NB4 (cell line): ENCODE measurements around the gene SLC18A3.

Experiments used
- MYC ChIP-seq: IDR thresholded peaks from 2 replicates; pipeline ENCODE4 v1.6.1; 2011; ENCODE audit warnings: low read depth, low read length
- POLR2A ChIP-seq: IDR thresholded peaks from 2 replicates; pipeline ENCODE4 v1.6.1; 2011; ENCODE audit warnings: mild to moderate bottlenecking; ENCODE audit not compliant: insufficient read length; ENCODE audit errors: extremely low read depth
- TF ChIP-seq, protein P1 (sequence below): IDR thresholded peaks from one replicate; pipeline ENCODE4 v1.5.1; 2012; ENCODE audit warnings: low read depth, low read length

GRCh38 chr10:49614242-49615198 is 4.4 kb downstream of the SLC18A3 start:
- TF ChIP-seq MYC = no peak
- TF ChIP-seq, protein P1, sequence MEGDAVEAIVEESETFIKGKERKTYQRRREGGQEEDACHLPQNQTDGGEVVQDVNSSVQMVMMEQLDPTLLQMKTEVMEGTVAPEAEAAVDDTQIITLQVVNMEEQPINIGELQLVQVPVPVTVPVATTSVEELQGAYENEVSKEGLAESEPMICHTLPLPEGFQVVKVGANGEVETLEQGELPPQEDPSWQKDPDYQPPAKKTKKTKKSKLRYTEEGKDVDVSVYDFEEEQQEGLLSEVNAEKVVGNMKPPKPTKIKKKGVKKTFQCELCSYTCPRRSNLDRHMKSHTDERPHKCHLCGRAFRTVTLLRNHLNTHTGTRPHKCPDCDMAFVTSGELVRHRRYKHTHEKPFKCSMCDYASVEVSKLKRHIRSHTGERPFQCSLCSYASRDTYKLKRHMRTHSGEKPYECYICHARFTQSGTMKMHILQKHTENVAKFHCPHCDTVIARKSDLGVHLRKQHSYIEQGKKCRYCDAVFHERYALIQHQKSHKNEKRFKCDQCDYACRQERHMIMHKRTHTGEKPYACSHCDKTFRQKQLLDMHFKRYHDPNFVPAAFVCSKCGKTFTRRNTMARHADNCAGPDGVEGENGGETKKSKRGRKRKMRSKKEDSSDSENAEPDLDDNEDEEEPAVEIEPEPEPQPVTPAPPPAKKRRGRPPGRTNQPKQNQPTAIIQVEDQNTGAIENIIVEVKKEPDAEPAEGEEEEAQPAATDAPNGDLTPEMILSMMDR = no peak
- TF ChIP-seq POLR2A = no peak
